ENCODE results near the gene KIAA0319L.

KIAA0319L gene

GRCh38 chr1:35559317-35559944 is 2.2 kb upstream of the KIAA0319L start:
- no peak overlapping the region for H3K27ac ChIP-seq
- TF ChIP-seq CTCF (IDR thresholded peaks at IDR 0.05) (no peak), ZFX (IDR thresholded peaks at IDR 0.05; ENCODE audit: borderline replicate concordance) (no peak)

GRCh38 chr1:35558374-35559316 is 1.4 kb upstream of the KIAA0319L start:
- H3K27ac ChIP-seq: peak overlapping the region; percentile 90
- no peak for TF ChIP-seq CTCF (IDR thresholded peaks at IDR 0.05)
- no peak for TF ChIP-seq ZFX (IDR thresholded peaks at IDR 0.05; ENCODE audit: borderline replicate concordance)

GRCh38 chr1:35557611-35558373 is 589 bp upstream of the KIAA0319L start, which contains the start of gene NCDN:
TSS of gene NCDN (plus strand) at chr1:35557799. CDS start at chr1:35558191, 392 bp downstream.
- no peak for TF ChIP-seq ZFX (IDR thresholded peaks at IDR 0.05; ENCODE audit: borderline replicate concordance)
- H3K27ac ChIP-seq: peak within 1 kb of the TSS; percentile 90

- no peak for TF ChIP-seq CTCF (IDR thresholded peaks at IDR 0.05)
- TF ChIP-seq ZFX (IDR thresholded peaks at IDR 0.05; ENCODE audit: borderline replicate concordance): no peak
- peak overlapping the region; percentile 90 for H3K27ac ChIP-seq
Measured at GRCh38 chr1:35556484-35557117, 602 bp downstream of the KIAA0319L start.

GRCh38 chr1:35555601-35556477 is 1.4 kb downstream of the KIAA0319L start:
- no peak for TF ChIP-seq CTCF (IDR thresholded peaks at IDR 0.05)
- TF ChIP-seq ZFX (IDR thresholded peaks at IDR 0.05; ENCODE audit: borderline replicate concordance): no peak
- peak overlapping the region; percentile 90 for H3K27ac ChIP-seq

GRCh38 chr1:35555212-35555584 is 2.0 kb downstream of the KIAA0319L start:
- peak overlapping the region; percentile 90 for H3K27ac ChIP-seq
- TF ChIP-seq ZFX (IDR thresholded peaks at IDR 0.05; ENCODE audit: borderline replicate concordance) (no peak), CTCF (IDR thresholded peaks at IDR 0.05) (no peak)

Measured in 22Rv1 (cell line).